ENCODE measurements around the gene GRID2.

DNA sequence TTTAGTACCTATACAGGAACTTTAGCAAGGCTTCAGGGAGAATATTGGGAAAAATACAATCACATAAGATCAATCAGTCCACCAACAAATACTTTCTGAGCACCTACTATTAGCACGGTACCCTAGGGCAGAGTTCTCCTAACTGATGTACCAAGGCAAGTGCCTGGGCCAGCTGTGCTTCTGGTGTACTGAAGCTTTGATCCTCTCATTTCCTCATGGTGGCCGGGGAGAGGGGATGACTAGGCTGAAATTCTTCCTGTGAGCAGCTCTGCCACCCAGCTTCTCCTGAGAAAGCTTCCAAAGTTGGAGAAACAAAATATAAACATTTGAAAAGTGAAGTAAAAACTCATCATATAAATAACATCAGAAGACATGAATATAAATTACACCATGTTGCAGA lies 1475.5 kb downstream of the GRID2 start:
- TF ChIP-seq POLR2AphosphoS5 (IDR thresholded peaks at IDR 0.05; ENCODE audit: insufficient read depth in 1 of 2, low read depth in 1 of 2) (no peak), CTCF (IDR thresholded peaks at IDR 0.05) (no peak), POLR2A (IDR thresholded peaks at IDR 0.05) (no peak)
